NCI-H748 (cell line): Measurements from ENCODE around the gene APOL6.

Source experiments
- DNase-seq: peaks from one replicate; lab custom pipeline; 2025; ENCODE audit not compliant: unreplicated experiment; lab: John Stamatoyannopoulos, UW

The APOL6 gene

GRCh38 chr22:35648066-35649025 is at the start of gene APOL6:
TSS of gene APOL6 (plus strand) at chr22:35648446. CDS start at chr22:35656426, 7,980 bp downstream.
- no peak for DNase-seq

- DNase-seq: no peak
These were observed 48.9 kb upstream of the APOL6 start for GRCh38 chr22:35599364-35599763.

- DNase-seq: no peak
These were observed 47.8 kb upstream of the APOL6 start for GRCh38 chr22:35600476-35600875.

- DNase-seq: no peak
These were observed 47.1 kb upstream of the APOL6 start for GRCh38 chr22:35601013-35601580.

GRCh38 chr22:35601743-35602615 is 46.3 kb upstream of the APOL6 start:
- DNase-seq: no peak

GRCh38 chr22:35604621-35605368 is 43.5 kb upstream of the APOL6 start:
- DNase-seq: no peak

- DNase-seq: no peak
These were observed 42.9 kb upstream of the APOL6 start for GRCh38 chr22:35605369-35605680.

- DNase-seq: no peak
These were observed 42.3 kb upstream of the APOL6 start for GRCh38 chr22:35605851-35606481.

- DNase-seq: no peak
These were observed 41.3 kb upstream of the APOL6 start for GRCh38 chr22:35606916-35607315.

- DNase-seq: no peak
These were observed 40.2 kb upstream of the APOL6 start for GRCh38 chr22:35608088-35608487.

- DNase-seq: no peak
These were observed 39.0 kb upstream of the APOL6 start for GRCh38 chr22:35609261-35609660.

GRCh38 chr22:35609761-35610160 is 38.5 kb upstream of the APOL6 start:
- DNase-seq: no peak

GRCh38 chr22:35610741-35611140 is 37.5 kb upstream of the APOL6 start:
- DNase-seq: no peak

- no peak for DNase-seq
These were observed 36.9 kb upstream of the APOL6 start for GRCh38 chr22:35611200-35611890.

- no peak for DNase-seq
These were observed 36.2 kb upstream of the APOL6 start for GRCh38 chr22:35611891-35612576.

- DNase-seq: no peak
These were observed 35.3 kb upstream of the APOL6 start for GRCh38 chr22:35612903-35613302.

GRCh38 chr22:35614404-35614803 is 33.8 kb upstream of the APOL6 start:
- DNase-seq: no peak

- no peak for DNase-seq
These were observed 33.1 kb upstream of the APOL6 start for GRCh38 chr22:35615156-35615555.

GRCh38 chr22:35616043-35616442 is 32.2 kb upstream of the APOL6 start:
- no peak for DNase-seq
